Progenitor cell of endocrine pancreas (in vitro differentiated cells): ENCODE data around the gene KDM1A. TPM values are rescaled to one million over a fixed set of nuclear protein-coding genes. Genes with fewer than 3 reads are reported as not detected.

ENCODE experiments used
- DNase-seq: peaks from one replicate; pipeline ENCODE4 v3.0.0; 2021; ENCODE audit warnings: low spot score; ENCODE audit not compliant: unreplicated experiment
- H3K27ac Mint-ChIP-seq: 2 replicates; pipeline ENCODE4 v1.8.0; 2021; ENCODE audit warnings: mild to moderate bottlenecking, moderate library complexity, mixed read lengths
- H3K27me3 Mint-ChIP-seq: 2 replicates; pipeline ENCODE4 v1.8.0; 2021; ENCODE audit warnings: mixed read lengths
- H3K36me3 Mint-ChIP-seq: 2 replicates; pipeline ENCODE4 v1.8.0; 2022; ENCODE audit warnings: mixed read lengths; ENCODE audit not compliant: insufficient read depth
- H3K4me1 Mint-ChIP-seq: 2 replicates; pipeline ENCODE4 v1.8.0; 2021; ENCODE audit warnings: low read depth, mixed read lengths
- H3K4me3 Mint-ChIP-seq: 2 replicates; pipeline ENCODE4 v1.8.0; 2021; ENCODE audit warnings: low read depth, mild to moderate bottlenecking, moderate library complexity, mixed read lengths
- H3K9me3 Mint-ChIP-seq: 2 replicates; pipeline ENCODE4 v1.8.0; 2021; ENCODE audit warnings: low read depth, mixed read lengths
- total RNA-seq: library from RNA; stranded (reverse); gene quantifications from 2 replicates; pipeline ENCODE4 v1.2.1, GENCODE V29; 2021
- TF ChIP-seq, protein P1 (sequence below): fragments of 200-600 bp; sonication (generic); IDR thresholded peaks from one replicate; pipeline ENCODE4 v1.5.0; 2021; ENCODE audit warnings: antibody characterized with exemption, mild to moderate bottlenecking; ENCODE audit not compliant: unreplicated experiment

Gene KDM1A
- total RNA-seq, 1 donor from 2014 or later: 197 TPM

DNA sequence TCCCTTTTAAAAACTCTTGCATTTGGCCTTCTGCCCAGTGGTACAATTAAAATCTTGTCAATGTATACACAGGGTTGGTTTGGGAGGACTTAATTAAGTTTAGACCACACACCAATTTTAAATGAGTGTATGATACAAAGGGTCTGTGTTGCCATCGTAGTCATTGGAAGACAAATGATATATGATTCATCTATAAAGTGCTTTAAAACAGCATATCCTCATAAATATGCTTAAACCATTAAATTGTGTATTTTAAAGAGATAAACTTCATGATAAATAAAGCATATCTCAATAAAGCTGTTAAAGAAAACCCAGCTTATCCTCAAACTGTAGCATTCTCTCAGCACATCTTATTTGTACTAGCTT is 79.9 kb downstream of the KDM1A start:
- TF ChIP-seq, protein P1, sequence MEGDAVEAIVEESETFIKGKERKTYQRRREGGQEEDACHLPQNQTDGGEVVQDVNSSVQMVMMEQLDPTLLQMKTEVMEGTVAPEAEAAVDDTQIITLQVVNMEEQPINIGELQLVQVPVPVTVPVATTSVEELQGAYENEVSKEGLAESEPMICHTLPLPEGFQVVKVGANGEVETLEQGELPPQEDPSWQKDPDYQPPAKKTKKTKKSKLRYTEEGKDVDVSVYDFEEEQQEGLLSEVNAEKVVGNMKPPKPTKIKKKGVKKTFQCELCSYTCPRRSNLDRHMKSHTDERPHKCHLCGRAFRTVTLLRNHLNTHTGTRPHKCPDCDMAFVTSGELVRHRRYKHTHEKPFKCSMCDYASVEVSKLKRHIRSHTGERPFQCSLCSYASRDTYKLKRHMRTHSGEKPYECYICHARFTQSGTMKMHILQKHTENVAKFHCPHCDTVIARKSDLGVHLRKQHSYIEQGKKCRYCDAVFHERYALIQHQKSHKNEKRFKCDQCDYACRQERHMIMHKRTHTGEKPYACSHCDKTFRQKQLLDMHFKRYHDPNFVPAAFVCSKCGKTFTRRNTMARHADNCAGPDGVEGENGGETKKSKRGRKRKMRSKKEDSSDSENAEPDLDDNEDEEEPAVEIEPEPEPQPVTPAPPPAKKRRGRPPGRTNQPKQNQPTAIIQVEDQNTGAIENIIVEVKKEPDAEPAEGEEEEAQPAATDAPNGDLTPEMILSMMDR: no peak
- no peak for DNase-seq
- Mint-ChIP-seq H3K9me3 (no peaks in the 10 kb centered on the region), H3K27ac (no peak overlapping the region), H3K27me3 (no peaks in the 10 kb centered on the region), H3K36me3 (peaks cover 9% of the 10 kb centered on the region), H3K4me3 (no peak overlapping the region), H3K4me1 (peaks cover 23% of the 10 kb centered on the region)

DNA sequence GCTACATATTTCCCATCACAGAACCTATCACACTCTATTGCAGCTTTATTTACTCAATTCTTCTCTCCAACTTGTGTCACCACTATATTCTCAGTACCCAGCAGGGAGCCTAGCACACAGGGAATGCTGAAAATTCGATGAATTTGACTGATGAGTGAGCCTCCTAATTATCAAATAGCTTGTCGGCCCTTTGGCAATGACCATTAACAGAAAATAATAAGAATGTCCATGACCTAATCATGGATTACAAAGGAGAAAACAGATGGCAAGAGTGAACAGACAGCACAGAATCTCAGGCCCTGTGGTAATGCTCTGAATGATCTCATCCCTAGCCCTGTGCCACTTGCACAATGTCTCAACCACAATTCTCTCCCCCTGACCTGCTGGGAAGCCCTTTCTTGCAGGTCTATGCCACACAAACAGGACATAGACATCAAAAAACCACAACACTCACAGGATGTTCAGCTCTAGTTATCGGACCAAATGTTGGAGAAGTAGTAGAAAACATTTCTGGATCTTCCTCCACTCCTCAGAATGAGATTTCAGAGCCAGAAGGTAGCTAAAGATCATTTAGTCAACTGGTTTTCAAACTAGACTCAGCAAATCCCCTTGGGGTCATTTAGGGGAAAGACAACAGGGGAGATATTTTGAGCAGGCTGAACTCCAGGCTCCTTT is 80.9 kb downstream of the KDM1A start:
- TF ChIP-seq, protein P1: no peak
- DNase-seq: no peak
- Mint-ChIP-seq H3K9me3 (no peaks in the 10 kb centered on the region), H3K27me3 (no peaks in the 10 kb centered on the region), H3K36me3 (peaks cover 12% of the 10 kb centered on the region), H3K4me3 (no peak overlapping the region), H3K27ac (peak overlapping the region; percentile 26), H3K4me1 (peaks cover 23% of the 10 kb centered on the region)

DNA sequence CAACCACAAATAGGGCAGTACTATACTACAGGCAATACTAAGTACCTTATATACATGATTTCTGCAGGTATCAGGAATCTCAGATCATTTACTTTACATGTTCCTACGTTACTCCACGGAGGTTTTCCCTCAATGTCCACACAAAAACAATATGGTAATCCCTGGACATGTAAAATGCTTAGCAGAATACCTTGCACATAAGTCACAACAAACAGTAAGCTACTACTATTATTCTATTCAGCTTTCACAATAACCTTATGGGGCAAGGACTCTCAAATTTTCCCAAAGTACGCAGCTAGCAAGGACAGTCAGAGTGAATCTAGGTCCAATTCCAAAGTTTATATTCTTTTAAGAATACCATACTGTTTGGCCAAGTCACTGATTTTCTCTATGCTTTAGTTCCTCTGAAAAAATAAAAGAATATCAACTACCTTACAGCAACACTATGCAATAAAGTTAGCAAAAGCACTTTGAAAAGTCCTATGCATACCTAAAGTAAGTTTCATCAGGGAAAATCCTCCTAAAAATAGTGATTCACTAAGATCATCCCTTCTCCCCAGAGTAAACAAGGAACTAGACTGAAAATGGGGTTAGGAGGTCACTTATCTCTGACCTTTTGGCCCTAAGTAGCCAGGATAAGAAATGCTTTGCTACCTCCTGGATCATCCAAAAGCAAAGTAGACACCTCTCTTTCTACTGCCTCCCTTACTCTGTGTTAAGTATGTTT is 82.0 kb downstream of the KDM1A start:
- Mint-ChIP-seq H3K4me1 (peaks cover 23% of the 10 kb centered on the region), H3K36me3 (peaks cover 6% of the 10 kb centered on the region), H3K4me3 (no peak overlapping the region), H3K27ac (no peak overlapping the region), H3K27me3 (no peaks in the 10 kb centered on the region), H3K9me3 (no peaks in the 10 kb centered on the region)
- TF ChIP-seq, protein P1: no peak
- DNase-seq: no peak

DNA sequence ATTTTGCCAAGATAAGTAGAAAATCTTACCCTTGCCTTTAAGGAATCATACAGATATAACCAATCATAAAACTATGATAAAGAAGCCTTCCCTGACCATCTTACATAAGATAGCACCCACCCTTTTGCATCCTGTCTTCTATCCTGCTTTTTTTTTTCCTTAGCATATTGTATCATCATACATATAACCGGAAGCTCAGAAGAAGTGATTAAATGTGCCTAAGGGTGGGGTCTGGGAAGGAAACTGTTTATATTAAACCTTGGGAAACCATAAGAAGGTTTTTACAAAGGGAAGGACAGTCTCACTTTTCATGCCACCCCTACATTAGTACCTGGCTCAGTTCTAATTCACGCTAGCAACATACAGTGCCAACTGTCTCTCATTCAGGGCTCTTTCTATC is 82.6 kb downstream of the KDM1A start:
- Mint-ChIP-seq H3K4me3 (no peak overlapping the region), H3K27me3 (no peaks in the 10 kb centered on the region), H3K9me3 (no peaks in the 10 kb centered on the region), H3K27ac (peak overlapping the region; percentile 18), H3K4me1 (peaks cover 23% of the 10 kb centered on the region), H3K36me3 (peaks cover 9% of the 10 kb centered on the region)
- DNase-seq: no peak
- TF ChIP-seq, protein P1: no peak

DNA sequence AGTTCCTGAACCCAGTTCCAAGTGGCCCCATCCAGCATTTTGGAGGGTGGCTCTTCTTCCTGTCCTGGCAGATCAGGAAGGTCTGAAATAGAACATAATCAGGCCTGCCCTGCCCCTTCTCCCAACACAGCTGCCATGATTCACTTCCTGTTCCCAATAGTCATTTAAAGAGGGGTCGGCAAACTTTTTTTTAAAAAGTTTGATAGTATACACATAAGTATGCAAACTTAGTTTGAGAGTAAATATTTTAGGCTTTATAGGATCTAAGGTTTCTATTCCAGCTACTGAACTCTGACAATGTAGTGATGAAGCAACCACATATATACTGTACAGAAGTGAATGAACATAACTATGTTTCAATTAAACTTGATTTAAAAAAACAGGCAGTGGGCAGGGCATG is 83.0 kb downstream of the KDM1A start:
- TF ChIP-seq, protein P1: no peak
- no peaks in the 10 kb centered on the region for H3K9me3 Mint-ChIP-seq
- peaks cover 23% of the 10 kb centered on the region for H3K4me1 Mint-ChIP-seq
- peak overlapping the region; percentile 18 for H3K27ac Mint-ChIP-seq
- H3K27me3 Mint-ChIP-seq: no peaks in the 10 kb centered on the region
- H3K36me3 Mint-ChIP-seq: peaks cover 11% of the 10 kb centered on the region
- no peak overlapping the region for H3K4me3 Mint-ChIP-seq
- DNase-seq: no peak
